Retinal pigment epithelial cell (primary cell): ENCODE measurements around the gene ING4.

Experiments used
- DNase-seq: peaks from one replicate; pipeline ENCODE4 v3.0.0-alpha.2; 2010; ENCODE audit warnings: low read depth
- H3K4me3 ChIP-seq: 2 replicates; pipeline ENCODE4 v1.5.1; 2011; ENCODE audit warnings: mild to moderate bottlenecking, low read length, control low read depth, moderate library complexity
- TF ChIP-seq, protein P1 (sequence below): conservative IDR thresholded peaks from 2 replicates; pipeline ENCODE4 v1.5.1; 2011; ENCODE audit warnings: low read depth, low read length, control low read depth, inconsistent platforms

Gene ING4

GRCh38 chr12:6613776-6614512 is 49.0 kb downstream of the ING4 start:
- peak; percentile 96 for DNase-seq
- no peak overlapping the region for H3K4me3 ChIP-seq

DNA sequence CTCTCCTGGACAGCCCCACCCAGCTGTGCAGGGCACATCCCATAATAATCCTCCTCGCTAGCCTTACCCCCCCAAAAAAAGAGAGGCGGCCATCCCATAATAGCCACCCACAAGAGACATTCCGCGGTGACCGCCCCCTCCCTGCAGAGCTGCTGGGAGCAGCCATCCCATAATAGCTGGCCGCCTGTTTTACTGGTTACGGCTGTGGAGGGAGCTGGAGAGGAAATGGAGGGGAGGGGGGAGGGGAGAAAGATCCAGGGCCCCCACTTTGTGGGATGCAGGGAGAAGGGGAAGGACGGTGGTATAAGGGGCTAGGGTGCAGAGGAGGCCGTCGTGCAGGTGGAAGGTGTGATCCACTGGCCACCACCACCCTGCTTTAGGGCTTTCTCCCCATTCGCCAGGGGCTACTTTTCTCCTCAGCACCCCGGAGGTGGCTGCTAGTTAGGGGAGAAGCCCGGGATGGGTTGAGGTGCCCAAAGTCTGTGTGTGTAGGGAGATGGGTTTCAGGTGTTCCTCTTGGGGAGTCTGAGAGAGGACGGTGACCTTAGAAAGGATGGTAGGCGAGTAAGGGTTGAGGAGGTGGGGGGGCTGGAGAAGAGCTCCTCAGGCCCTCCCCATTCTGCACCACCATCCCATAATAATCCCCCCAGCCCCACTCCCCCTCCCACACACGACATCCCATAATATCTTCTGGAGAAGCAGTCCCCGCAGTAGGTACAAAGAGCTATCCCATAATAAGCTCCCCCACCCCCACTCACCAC is 49.7 kb downstream of the ING4 start:
- no peak for DNase-seq
- peak overlapping the region; percentile 12 for H3K4me3 ChIP-seq
- TF ChIP-seq, protein P1, sequence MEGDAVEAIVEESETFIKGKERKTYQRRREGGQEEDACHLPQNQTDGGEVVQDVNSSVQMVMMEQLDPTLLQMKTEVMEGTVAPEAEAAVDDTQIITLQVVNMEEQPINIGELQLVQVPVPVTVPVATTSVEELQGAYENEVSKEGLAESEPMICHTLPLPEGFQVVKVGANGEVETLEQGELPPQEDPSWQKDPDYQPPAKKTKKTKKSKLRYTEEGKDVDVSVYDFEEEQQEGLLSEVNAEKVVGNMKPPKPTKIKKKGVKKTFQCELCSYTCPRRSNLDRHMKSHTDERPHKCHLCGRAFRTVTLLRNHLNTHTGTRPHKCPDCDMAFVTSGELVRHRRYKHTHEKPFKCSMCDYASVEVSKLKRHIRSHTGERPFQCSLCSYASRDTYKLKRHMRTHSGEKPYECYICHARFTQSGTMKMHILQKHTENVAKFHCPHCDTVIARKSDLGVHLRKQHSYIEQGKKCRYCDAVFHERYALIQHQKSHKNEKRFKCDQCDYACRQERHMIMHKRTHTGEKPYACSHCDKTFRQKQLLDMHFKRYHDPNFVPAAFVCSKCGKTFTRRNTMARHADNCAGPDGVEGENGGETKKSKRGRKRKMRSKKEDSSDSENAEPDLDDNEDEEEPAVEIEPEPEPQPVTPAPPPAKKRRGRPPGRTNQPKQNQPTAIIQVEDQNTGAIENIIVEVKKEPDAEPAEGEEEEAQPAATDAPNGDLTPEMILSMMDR, result no peak

More at GRCh38 chr12:6613776-6614512, 49.0 kb downstream of the ING4 start:
- TF ChIP-seq, protein P1, result peak; percentile 23

DNA sequence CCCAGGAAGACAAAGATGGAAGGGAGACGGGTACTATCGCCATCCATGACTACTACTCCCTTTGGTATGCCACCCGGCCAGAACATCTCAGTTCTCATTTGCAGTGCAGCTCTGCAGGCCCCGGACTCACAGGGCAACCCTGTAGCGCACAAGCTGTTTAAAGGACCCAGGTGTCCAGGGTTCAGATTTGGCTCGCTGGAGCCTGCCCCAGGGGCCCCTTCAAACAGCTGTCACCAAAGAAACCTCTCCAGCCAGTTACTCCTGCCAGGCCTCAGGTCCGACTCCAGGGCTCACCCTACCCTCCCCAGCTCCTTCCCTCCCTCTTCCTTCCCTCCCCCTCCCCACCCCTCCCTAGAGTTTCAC is 50.3 kb downstream of the ING4 start:
- no peak for DNase-seq
- TF ChIP-seq, protein P1, result no peak
- H3K4me3 ChIP-seq, result no peak overlapping the region

- DNase-seq, result no peak
- H3K4me3 ChIP-seq, result no peak overlapping the region
- TF ChIP-seq, protein P1, result no peak
Measured at GRCh38 chr12:6612247-6612646, 50.7 kb downstream of the ING4 start.

DNA sequence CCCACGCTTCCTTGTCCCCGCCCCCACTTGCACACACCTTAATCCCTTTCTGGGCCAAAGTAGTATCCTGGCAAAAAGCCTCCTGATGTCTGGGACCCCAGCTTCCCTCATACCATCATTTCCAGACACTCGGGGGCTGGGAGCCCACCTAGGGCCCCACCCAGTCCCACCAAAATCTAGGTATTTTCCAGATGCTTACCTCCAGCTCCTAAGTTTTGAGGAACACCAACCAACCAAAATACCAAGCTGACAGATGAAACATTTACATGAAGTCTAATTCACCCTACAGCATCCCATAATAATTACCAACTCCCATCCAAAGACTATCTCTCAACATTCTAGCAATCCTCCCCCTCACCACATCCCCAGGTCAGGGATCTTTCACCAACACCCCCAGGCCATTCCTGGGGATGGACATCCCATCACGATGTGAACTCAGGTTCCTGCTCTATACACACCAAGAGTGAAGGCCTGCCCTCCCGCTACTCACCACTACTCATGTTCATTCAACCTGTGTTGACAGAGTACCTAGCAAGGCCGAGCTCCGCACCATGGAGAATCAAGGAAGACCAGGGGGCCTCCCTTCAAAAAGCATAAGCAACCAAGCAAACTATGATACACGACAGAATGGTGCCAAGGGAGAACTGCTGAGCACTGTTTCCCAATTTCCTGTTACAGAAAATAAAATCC is 54.2 kb downstream of the ING4 start:
- no peak overlapping the region for H3K4me3 ChIP-seq
- TF ChIP-seq, protein P1, result peak; percentile 3
- no peak for DNase-seq

GRCh38 chr12:6607751-6608591 is 54.9 kb downstream of the ING4 start:
- DNase-seq, result no peak
- H3K4me3 ChIP-seq, result peak overlapping the region; percentile 7
- TF ChIP-seq, protein P1, result no peak
